ENCODE data around the gene SYT14.

DNA sequence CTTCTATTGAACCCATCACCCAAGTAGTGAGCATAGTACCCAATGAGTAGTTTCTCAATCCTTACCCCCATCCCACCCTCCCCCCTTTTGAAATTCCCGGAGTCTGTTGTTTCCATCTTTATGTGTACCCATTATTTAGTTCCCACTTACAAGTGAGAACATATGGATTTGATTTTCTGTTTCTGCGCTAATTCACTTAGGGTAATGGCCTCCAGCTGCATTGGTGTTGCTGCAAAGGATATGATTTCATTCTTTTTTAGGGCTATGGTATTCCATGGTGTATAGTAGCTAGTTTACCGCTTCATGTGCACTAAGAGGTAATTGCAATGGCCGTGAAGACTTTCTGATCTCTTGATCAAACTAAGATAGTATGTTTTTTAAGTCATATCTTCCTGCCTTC, 187.1 kb downstream of the SYT14 start:
- TF ChIP-seq, protein P1, sequence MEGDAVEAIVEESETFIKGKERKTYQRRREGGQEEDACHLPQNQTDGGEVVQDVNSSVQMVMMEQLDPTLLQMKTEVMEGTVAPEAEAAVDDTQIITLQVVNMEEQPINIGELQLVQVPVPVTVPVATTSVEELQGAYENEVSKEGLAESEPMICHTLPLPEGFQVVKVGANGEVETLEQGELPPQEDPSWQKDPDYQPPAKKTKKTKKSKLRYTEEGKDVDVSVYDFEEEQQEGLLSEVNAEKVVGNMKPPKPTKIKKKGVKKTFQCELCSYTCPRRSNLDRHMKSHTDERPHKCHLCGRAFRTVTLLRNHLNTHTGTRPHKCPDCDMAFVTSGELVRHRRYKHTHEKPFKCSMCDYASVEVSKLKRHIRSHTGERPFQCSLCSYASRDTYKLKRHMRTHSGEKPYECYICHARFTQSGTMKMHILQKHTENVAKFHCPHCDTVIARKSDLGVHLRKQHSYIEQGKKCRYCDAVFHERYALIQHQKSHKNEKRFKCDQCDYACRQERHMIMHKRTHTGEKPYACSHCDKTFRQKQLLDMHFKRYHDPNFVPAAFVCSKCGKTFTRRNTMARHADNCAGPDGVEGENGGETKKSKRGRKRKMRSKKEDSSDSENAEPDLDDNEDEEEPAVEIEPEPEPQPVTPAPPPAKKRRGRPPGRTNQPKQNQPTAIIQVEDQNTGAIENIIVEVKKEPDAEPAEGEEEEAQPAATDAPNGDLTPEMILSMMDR (IDR thresholded peaks at IDR 0.05; ENCODE audit: insufficient read depth, low read length, poor library complexity, severe bottlenecking), result no peak
- no peak for TF ChIP-seq EZH2phosphoT487 (conservative IDR thresholded peaks at IDR 0.05; ENCODE audit: low read length)
